Cardiac fibroblast (primary cell): ENCODE results near the gene CLPTM1L.

Source experiments
- DNase-seq, 2 donors: peaks; one replicate each; pipeline versions ENCODE4 v3.0.0 to v3.0.0-alpha.2; 2010; ENCODE audit warnings: low read depth in 2 of 2
- H3K4me3 ChIP-seq, 2 donors: replicated peaks in 1 of 2; 1 replicate in 1 of 2; 2 replicates in 1 of 2; pipeline ENCODE4 v1.5.1; 2011; ENCODE audit warnings: low read depth in 2 of 2, low read length in 2 of 2, mild to moderate bottlenecking in 2 of 2, moderate library complexity in 1 of 2
- TF ChIP-seq, protein P1 (sequence below): IDR thresholded peaks from one replicate; pipeline ENCODE4 v1.5.1; 2011; ENCODE audit warnings: low read depth, mild to moderate bottlenecking, low read length, inconsistent platforms

CLPTM1L gene

DNA sequence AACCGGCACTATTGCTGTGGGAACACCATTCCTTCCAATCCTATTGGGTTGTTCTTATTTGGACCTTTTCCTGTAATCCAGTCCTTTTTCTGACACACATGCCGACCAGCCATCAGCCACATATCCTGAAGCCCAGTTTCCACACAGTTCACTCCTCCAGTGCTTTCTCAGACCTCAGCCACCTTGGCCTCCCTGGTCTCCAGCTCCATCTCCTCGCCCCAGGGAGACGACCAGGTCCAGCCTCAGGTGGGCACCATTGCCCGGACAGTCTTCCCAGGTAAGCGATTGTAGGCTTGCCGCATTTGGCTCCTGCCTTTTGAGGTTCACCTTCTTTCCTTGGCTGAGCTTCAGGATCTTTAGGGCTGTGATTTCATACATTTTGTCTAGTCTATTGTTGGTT is 34.8 kb downstream of the CLPTM1L start:
- TF ChIP-seq, protein P1, sequence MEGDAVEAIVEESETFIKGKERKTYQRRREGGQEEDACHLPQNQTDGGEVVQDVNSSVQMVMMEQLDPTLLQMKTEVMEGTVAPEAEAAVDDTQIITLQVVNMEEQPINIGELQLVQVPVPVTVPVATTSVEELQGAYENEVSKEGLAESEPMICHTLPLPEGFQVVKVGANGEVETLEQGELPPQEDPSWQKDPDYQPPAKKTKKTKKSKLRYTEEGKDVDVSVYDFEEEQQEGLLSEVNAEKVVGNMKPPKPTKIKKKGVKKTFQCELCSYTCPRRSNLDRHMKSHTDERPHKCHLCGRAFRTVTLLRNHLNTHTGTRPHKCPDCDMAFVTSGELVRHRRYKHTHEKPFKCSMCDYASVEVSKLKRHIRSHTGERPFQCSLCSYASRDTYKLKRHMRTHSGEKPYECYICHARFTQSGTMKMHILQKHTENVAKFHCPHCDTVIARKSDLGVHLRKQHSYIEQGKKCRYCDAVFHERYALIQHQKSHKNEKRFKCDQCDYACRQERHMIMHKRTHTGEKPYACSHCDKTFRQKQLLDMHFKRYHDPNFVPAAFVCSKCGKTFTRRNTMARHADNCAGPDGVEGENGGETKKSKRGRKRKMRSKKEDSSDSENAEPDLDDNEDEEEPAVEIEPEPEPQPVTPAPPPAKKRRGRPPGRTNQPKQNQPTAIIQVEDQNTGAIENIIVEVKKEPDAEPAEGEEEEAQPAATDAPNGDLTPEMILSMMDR = no peak
- DNase-seq = no peak
- H3K4me3 ChIP-seq = no peak overlapping the region

DNA sequence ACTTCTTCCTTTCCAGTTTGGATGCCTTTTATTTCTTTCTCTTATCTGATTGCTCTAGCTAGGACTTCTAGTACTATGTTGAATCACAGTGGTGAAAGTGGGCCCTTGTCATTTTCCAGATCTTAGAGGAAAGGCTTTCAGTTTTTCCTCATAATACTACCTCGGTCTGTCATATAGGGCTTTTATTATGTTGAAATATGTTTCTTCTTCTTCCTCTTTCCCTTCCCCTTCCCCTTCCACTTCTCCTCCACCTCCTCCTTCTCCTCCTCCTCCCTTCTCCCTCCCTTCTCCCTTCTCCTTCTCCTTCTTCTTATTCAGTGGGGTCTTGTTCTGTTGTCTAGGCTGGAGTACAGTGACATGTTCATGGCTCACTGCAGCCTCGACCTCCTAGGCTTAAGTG is 40.9 kb downstream of the CLPTM1L start:
- no peak for DNase-seq
- TF ChIP-seq, protein P1 = no peak
- H3K4me3 ChIP-seq = no peak overlapping the region

DNA sequence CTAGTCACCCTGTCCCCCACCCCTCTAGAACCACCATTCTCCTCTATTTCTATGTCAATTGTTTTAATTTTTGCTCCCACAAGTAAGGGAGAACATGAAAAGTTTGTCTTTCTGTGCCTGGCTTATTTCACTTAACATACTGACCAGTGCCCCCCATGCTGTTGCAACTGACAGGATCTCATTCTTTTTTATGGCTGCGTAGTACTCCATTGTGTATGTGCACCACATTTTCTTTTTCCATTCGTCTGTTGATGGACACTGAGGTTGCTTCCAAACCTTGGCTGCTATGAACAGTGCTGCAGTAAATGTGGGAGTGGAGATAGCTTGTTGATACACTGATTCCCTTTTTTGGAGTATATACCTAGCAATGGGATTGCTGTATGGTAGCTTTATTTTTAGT is 42.6 kb downstream of the CLPTM1L start:
- no peak overlapping the region for H3K4me3 ChIP-seq
- no peak for DNase-seq
- TF ChIP-seq, protein P1 = no peak

DNA sequence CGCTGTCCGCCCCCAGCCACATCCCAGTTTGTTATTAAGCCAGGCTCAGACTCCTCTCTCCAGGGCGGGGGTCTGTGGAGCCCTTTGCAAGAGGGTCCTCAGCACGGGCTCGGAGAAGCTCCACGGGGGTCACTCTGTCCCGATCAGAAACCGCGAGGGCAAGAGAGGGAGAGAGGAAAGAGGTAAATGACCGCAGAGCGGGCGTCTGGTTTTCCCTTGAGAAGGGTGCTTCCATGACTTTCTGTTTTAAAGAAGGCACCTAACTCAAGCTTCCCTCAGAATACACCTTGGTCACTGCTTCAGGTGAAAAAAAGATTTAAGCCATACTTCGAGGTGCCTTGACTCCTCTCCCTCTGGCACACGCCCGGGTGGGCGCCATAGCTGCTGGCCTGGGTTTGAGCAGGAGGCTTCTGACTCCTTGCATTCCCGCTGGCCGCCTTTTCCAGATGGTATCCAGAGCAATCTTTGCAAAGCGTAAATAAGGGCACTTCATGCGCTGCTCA is 44.3 kb downstream of the CLPTM1L start:
- TF ChIP-seq, protein P1 = no peak
- no peak overlapping the region for H3K4me3 ChIP-seq
- no peak for DNase-seq

DNA sequence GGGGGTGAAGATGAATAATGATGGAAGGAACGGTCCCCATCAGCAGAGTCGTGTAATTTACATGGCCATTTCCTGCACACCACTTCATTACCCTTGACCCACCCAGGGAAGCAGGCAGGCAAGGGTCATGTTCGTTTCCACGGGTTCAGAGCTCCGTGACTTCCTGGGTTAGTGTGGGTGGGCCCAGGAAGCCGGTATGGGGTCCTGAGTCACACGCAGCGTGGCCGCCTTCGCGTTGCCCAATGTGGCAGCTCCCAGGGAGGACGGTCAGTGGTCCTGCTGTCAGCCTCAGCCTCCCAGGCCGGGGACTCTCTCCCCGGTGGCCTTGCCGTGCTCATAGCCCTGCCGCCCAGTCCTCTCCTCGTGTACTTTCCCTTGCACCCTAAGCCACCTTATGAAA is 44.9 kb downstream of the CLPTM1L start:
- TF ChIP-seq, protein P1 = no peak
- no peak for DNase-seq

DNA sequence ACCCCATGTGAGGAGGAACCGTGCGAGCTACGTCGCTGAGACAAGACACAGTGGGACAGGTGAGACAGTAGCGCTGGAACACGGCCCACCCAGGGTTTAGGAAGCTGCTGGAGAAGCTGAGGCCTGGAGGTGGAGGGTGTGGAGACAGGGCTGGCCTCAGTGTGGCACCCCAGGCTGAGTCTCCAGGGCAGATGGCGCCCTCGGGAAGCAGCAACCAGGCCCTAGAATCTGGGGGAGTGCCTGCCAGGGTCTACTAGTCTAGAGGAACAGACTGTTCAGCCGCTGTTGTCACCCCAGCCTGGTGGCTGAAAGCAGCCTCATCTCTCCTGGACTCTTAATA is 45.4 kb downstream of the CLPTM1L start:
- H3K4me3 ChIP-seq = no peak overlapping the region
- no peak for DNase-seq
- TF ChIP-seq, protein P1 = no peak

More for the DNA sequence above, 44.9 kb downstream of the CLPTM1L start:
- H3K4me3 ChIP-seq = no peak overlapping the region
